ENCODE results near the gene SIRT3. TPM values are rescaled to one million over a fixed set of nuclear protein-coding genes. Genes with fewer than 3 reads are reported as not detected.

SIRT3 gene
- total RNA-seq, 1 experiment from 2014 or later, result 13.8 TPM

DNA sequence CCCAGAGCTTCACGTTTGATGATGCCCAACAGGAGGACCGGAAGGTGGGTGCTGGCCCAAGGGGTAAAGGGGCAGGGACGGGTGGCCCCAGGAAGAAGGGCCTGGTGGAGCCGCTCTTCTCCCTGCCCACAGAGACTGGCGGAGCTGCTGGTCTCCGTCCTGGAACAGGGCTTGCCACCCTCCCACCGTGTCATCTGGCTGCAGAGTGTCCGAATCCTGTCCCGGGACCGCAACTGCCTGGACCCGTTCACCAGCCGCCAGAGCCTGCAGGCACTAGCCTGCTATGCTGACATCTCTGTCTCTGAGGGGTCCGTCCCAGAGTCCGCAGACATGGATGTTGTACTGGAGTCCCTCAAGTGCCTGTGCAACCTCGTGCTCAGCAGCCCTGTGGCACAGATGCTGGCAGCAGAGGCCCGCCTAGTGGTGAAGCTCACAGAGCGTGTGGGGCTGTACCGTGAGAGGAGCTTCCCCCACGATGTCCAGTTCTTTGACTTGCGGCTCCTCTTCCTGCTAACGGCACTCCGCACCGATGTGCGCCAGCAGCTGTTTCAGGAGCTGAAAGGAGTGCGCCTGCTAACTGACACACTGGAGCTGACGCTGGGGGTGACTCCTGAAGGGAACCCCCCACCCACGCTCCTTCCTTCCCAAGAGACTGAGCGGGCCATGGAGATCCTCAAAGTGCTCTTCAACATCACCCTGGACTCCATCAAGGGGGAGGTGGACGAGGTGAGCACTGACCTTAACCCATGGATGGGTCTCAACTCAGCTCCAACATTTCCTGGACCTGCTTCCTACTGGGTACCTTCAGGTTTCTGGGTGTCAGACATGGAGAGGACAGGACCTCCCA lies 26.6 kb downstream of the SIRT3 start:
- TF ChIP-seq EZH2 (IDR thresholded peaks at IDR 0.05; ENCODE audit: low read length, unreplicated experiment) (no peak), EZH2phosphoT487 (IDR thresholded peaks at IDR 0.05; ENCODE audit: borderline replicate concordance, low read length) (no peak)
- TF ChIP-seq, protein P1, sequence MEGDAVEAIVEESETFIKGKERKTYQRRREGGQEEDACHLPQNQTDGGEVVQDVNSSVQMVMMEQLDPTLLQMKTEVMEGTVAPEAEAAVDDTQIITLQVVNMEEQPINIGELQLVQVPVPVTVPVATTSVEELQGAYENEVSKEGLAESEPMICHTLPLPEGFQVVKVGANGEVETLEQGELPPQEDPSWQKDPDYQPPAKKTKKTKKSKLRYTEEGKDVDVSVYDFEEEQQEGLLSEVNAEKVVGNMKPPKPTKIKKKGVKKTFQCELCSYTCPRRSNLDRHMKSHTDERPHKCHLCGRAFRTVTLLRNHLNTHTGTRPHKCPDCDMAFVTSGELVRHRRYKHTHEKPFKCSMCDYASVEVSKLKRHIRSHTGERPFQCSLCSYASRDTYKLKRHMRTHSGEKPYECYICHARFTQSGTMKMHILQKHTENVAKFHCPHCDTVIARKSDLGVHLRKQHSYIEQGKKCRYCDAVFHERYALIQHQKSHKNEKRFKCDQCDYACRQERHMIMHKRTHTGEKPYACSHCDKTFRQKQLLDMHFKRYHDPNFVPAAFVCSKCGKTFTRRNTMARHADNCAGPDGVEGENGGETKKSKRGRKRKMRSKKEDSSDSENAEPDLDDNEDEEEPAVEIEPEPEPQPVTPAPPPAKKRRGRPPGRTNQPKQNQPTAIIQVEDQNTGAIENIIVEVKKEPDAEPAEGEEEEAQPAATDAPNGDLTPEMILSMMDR (conservative IDR thresholded peaks at IDR 0.05; ENCODE audit: low read depth, low read length), result no peak
- no peaks in the 10 kb centered on the region for H3K9me2 ChIP-seq (replicated peaks; ENCODE audit: low read length)
- POLR2A ChIA-PET (ENCODE audit: unreplicated experiment), result no interaction called here
- H3K79me2 ChIP-seq (ENCODE audit: low read length), result peaks cover 61% of the 10 kb centered on the region
- peaks cover 23% of the 10 kb centered on the region for H3K4me1 ChIP-seq (ENCODE audit: insufficient read depth, low read length)
- peak overlapping the region; percentile 98 for H3K9ac ChIP-seq (ENCODE audit: low read length)
- DNase-seq (no peak), ATAC-seq (no peak)
- CTCF ChIA-PET, result no interaction called here
- H3K27me3 ChIP-seq (ENCODE audit: low read length), result no peaks in the 10 kb centered on the region
- no peak overlapping the region for H2AFZ ChIP-seq (ENCODE audit: low read length)
- no peaks in the 10 kb centered on the region for H3K9me3 ChIP-seq (ENCODE audit: low read length)
- H3K27ac ChIP-seq (ENCODE audit: low read length), result peak overlapping the region; percentile 98; the same call in 1 of the 2 replicates
- intact Hi-C loops (cut with micrococcal nuclease), result no loop called here
- no peaks in the 10 kb centered on the region for H3F3A ChIP-seq (ENCODE audit: low read length, unreplicated experiment)
- H3K4me3 ChIP-seq (ENCODE audit: low read length), result peak overlapping the region; percentile 91
- TSS peak; percentile 2 for BruUV-seq (replicated peaks)
- no peaks in the 10 kb centered on the region for H4K20me1 ChIP-seq (ENCODE audit: low read length)
- H3K4me2 ChIP-seq (ENCODE audit: low read length), result peak overlapping the region; percentile 97
- H3K36me3 ChIP-seq (ENCODE audit: low read depth, low read length), result peaks cover 47% of the 10 kb centered on the region

- ChIA-PET CTCF (no interaction called here), POLR2A (ENCODE audit: unreplicated experiment) (no interaction called here)
- peaks cover 61% of the 10 kb centered on the region for H3K79me2 ChIP-seq (ENCODE audit: low read length)
- no peaks in the 10 kb centered on the region for H3F3A ChIP-seq (ENCODE audit: low read length, unreplicated experiment)
- no TSS peak for BruUV-seq (replicated peaks)
- peaks cover 23% of the 10 kb centered on the region for H3K4me1 ChIP-seq (ENCODE audit: insufficient read depth, low read length)
- peak overlapping the region; percentile 91 for H3K4me3 ChIP-seq (ENCODE audit: low read length)
- H3K27ac ChIP-seq (ENCODE audit: low read length), result peak overlapping the region; percentile 98; the same call in 1 of the 2 replicates
- no peak for TF ChIP-seq EZH2phosphoT487 (IDR thresholded peaks at IDR 0.05; ENCODE audit: borderline replicate concordance, low read length)
- TF ChIP-seq EZH2 (IDR thresholded peaks at IDR 0.05; ENCODE audit: low read length, unreplicated experiment), result no peak
- TF ChIP-seq, protein P1 (conservative IDR thresholded peaks at IDR 0.05; ENCODE audit: low read depth, low read length), result no peak
- H4K20me1 ChIP-seq (ENCODE audit: low read length), result no peaks in the 10 kb centered on the region
- no peak for DNase-seq
- peak overlapping the region; percentile 97 for H3K4me2 ChIP-seq (ENCODE audit: low read length)
- no peaks in the 10 kb centered on the region for H3K27me3 ChIP-seq (ENCODE audit: low read length)
- H2AFZ ChIP-seq (ENCODE audit: low read length), result peak overlapping the region; percentile 74
- peaks cover 44% of the 10 kb centered on the region for H3K36me3 ChIP-seq (ENCODE audit: low read depth, low read length)
- intact Hi-C loops (cut with micrococcal nuclease), result no loop called here
- ATAC-seq, result no peak; the same call in 1 of the 2 replicates
- peak overlapping the region; percentile 98 for H3K9ac ChIP-seq (ENCODE audit: low read length)
- no peaks in the 10 kb centered on the region for H3K9me3 ChIP-seq (ENCODE audit: low read length)
- no peaks in the 10 kb centered on the region for H3K9me2 ChIP-seq (replicated peaks; ENCODE audit: low read length)
Observed at GRCh38 chr11:208917-209260, 27.3 kb downstream of the SIRT3 start.

All from PC-3 (cell line).